H1 (cell line): ENCODE data around the gene EIPR1. TPM values are rescaled to one million over a fixed set of nuclear protein-coding genes. Genes with fewer than 3 reads are reported as not detected.

ENCODE experiments used
- BACH1 ChIP-seq: IDR thresholded peaks from 2 replicates; pipeline ENCODE4 v1.6.1; 2012; ENCODE audit warnings: low read length, improper control_type of control experiment
- BCL11A ChIP-seq, 2 experiments: IDR thresholded peaks; one replicate each; pipeline ENCODE4 v1.6.1; 2011; ENCODE audit warnings: low read depth in 2 of 2, low read length in 2 of 2, mild to moderate bottlenecking in 2 of 2
- EP300 ChIP-seq, 2 experiments: IDR thresholded peaks; 1 replicate in 1 of 2; 2 replicates in 1 of 2; pipeline ENCODE4 v1.6.1; 2011 to 2012; ENCODE audit warnings: low read depth in 2 of 2, low read length in 2 of 2, mild to moderate bottlenecking in 2 of 2, borderline replicate concordance in 1 of 2, inconsistent platforms in 1 of 2, moderate library complexity in 1 of 2
- FOSL1 ChIP-seq: IDR thresholded peaks from 2 replicates; pipeline ENCODE4 v1.6.1; 2011; ENCODE audit warnings: mild to moderate bottlenecking, low read depth, low read length, moderate library complexity; ENCODE audit not compliant: insufficient read depth
- HDAC6 ChIP-seq: IDR thresholded peaks from one replicate; pipeline ENCODE4 v1.7.1; 2012; ENCODE audit warnings: low read depth, mild to moderate bottlenecking, inconsistent platforms, low read length, moderate library complexity
- MAFK ChIP-seq: IDR thresholded peaks from 2 replicates; pipeline ENCODE4 v1.6.1; 2012; ENCODE audit warnings: low read depth, mild to moderate bottlenecking, improper control_type of control experiment, low read length
- POU5F1 ChIP-seq: IDR thresholded peaks from 2 replicates; pipeline ENCODE4 v1.6.1; 2011; ENCODE audit warnings: low read depth, mild to moderate bottlenecking, low read length, moderate library complexity
- SIN3A ChIP-seq, 2 experiments: IDR thresholded peaks in 1 of 2; conservative IDR thresholded peaks in 1 of 2; 2 replicates each; pipeline ENCODE4 v1.6.1; 2011 to 2012; ENCODE audit warnings: low read length in 2 of 2, improper control_type of control experiment in 1 of 2, low read depth in 1 of 2, mild to moderate bottlenecking in 1 of 2
- SP4 ChIP-seq: IDR thresholded peaks from 2 replicates; pipeline ENCODE4 v1.6.1; 2012; ENCODE audit warnings: low read length, inconsistent platforms
- ZNF274 ChIP-seq: IDR thresholded peaks from 2 replicates; pipeline ENCODE4 v1.7.0; 2012; ENCODE audit warnings: low read length, borderline replicate concordance; ENCODE audit errors: extremely low read depth
- polyA plus RNA-seq, 7 experiments: library from polyadenylated mRNA; depleted of rRNA in 3 of 7; stranded (reverse) in 5 of 7; unstranded in 2 of 7; fragments of >200 nt in 5 of 7; fragments of 200-250 nt in 2 of 7; gene quantifications; 1 replicate in 5 of 7; 2 replicates in 1 of 7; 4 replicates in 1 of 7; pipeline versions ENCODE4 v1.2.1 to v1.2.3, GENCODE V29; 2011 to 2013; ENCODE audit warnings: missing spikeins in 2 of 7, mixed read lengths in 2 of 7
- total RNA-seq: library from RNA; stranded (reverse); fragmentation: NEBNext Ultra II Directional; extraction: Animal tissue kit (Norgen Biotek cat#: 25700); gene quantifications from 2 replicates; pipeline ENCODE4 v1.2.1, GENCODE V29; 2021

Gene EIPR1
- total and polyA plus RNA-seq, 2 of the 8 experiments (the other 6 are each of a cell fraction or from before 2014, with no cell fraction given): 26.3 to 56.4 TPM

DNA sequence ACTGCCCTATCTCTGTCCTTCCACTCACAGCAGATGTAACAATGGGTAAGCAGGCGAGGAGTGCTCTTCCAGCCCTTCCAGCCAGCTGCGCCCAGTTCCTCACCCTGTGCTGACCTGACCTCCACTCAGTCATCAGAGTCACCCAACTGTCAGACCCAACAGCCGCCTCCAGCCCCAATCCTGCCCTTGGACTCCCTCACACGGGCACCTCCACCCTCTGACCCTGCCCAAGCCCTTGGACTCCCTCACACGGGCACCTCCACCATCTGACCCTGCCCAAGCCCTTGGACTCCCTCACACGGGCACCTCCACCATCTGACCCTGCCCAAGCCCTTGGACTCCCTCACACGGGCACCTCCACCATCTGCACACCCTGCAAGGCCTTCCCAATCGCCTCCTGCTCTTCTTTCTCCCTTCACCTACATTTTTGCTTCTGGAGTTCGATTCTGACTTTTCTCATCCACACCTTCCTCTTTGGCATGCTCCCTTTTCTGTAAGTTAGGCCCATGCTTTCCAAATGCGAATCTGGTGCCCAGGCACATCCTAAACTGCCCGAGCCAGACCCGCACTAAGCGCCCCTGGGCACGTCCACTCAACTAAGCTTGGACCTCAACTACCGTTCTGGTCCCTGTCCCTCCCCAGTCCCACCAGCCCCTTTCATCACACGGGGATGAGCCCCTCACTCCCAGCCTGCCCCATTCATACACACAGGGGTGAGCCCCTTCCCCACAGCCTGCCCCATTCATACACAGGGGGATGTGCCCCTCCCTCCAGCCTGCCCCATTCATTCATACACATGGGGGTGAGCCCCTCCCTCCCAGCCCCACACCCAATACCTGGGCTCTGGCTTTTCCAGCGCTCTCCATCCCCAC is 15.9 kb downstream of the EIPR1 start (continued):
- TF ChIP-seq BACH1 (no peak), BCL11A (IDR thresholded peaks at IDR 0.05; ENCODE audit: low read depth in 2 of 2, low read length in 2 of 2) (no peak), POU5F1 (no peak), HDAC6 (no peak), MAFK (no peak), EP300 (IDR thresholded peaks at IDR 0.05; ENCODE audit: borderline replicate concordance in 1 of 2, low read depth in 2 of 2, low read length in 2 of 2) (no peak), SIN3A (conservative IDR thresholded peaks at IDR 0.05 in 1 of 2, IDR thresholded peaks at IDR 0.05 in 1 of 2; ENCODE audit: low read depth in 1 of 2, low read length in 2 of 2) (no peak), SP4 (no peak), ZNF274 (no peak), FOSL1 (no peak)
- TF ChIP-seq, all 59 proteins: peak for 0
